GM18498 (cell line): ENCODE measurements around the gene DCAF11.

ENCODE experiments used
- ATAC-seq: cut with Tn5 transposase; IDR thresholded peaks from one replicate; pipeline ENCODE4 v1.9.1; 2021; ENCODE audit warnings: mild to moderate bottlenecking, moderate library complexity; ENCODE audit not compliant: unreplicated experiment

The DCAF11 gene

GRCh38 chr14:24078146-24078545 is 36.4 kb upstream of the DCAF11 start:
- ATAC-seq = no peak

- no peak for ATAC-seq
Measured at GRCh38 chr14:24079491-24080141, 35.0 kb upstream of the DCAF11 start.

GRCh38 chr14:24080142-24080530 is 34.4 kb upstream of the DCAF11 start:
- no peak for ATAC-seq

GRCh38 chr14:24080888-24081738 is 33.5 kb upstream of the DCAF11 start:
- ATAC-seq = peak; percentile 88

- ATAC-seq = no peak
Measured at GRCh38 chr14:24081739-24082211, 32.8 kb upstream of the DCAF11 start.

GRCh38 chr14:24082411-24083080 is 32.0 kb upstream of the DCAF11 start:
- no peak for ATAC-seq

- no peak for ATAC-seq
Measured at GRCh38 chr14:24083462-24083861, 31.1 kb upstream of the DCAF11 start.

- no peak for ATAC-seq
Measured at GRCh38 chr14:24084440-24084839, 30.1 kb upstream of the DCAF11 start.

GRCh38 chr14:24085215-24085614 is 29.4 kb upstream of the DCAF11 start:
- ATAC-seq = no peak

- no peak for ATAC-seq
Measured at GRCh38 chr14:24086193-24086955, 28.2 kb upstream of the DCAF11 start.

- no peak for ATAC-seq
Measured at GRCh38 chr14:24087004-24087403, 27.6 kb upstream of the DCAF11 start.

- ATAC-seq = no peak
Measured at GRCh38 chr14:24088095-24088494, 26.5 kb upstream of the DCAF11 start.

- no peak for ATAC-seq
Measured at GRCh38 chr14:24089890-24090289, 24.7 kb upstream of the DCAF11 start.

GRCh38 chr14:24092110-24092504 is 22.5 kb upstream of the DCAF11 start:
- no peak for ATAC-seq

- ATAC-seq = no peak
Measured at GRCh38 chr14:24092505-24093206, 21.9 kb upstream of the DCAF11 start.

- no peak for ATAC-seq
Measured at GRCh38 chr14:24093207-24093900, 21.2 kb upstream of the DCAF11 start.

- peak; percentile 55 for ATAC-seq
Measured at GRCh38 chr14:24093901-24094840, 20.4 kb upstream of the DCAF11 start, which contains the start of gene PCK2. TSS of gene PCK2 (plus strand) at chr14:24094311. CDS start at chr14:24094406, 95 bp downstream.

GRCh38 chr14:24094841-24095270 is 19.7 kb upstream of the DCAF11 start:
- ATAC-seq = peak; percentile 1
